Ovary (tissue), 9 donors: ENCODE measurements around the gene KCNMB1. TPM values are rescaled to one million over a fixed set of nuclear protein-coding genes. Genes with fewer than 3 reads are reported as not detected.
"Not testable (repeated sequence)": the region's sequence is repeated elsewhere in the genome, so short reads cannot be mapped to it uniquely, and the experiment has no call there.

Experiments
- DNase-seq, 5 donors: peaks; one replicate each; pipeline ENCODE4 v3.0.0-alpha.2; 2019 to 2020
- H3K27ac ChIP-seq, 2 donors: fragments of 200-600 bp; one replicate each; pipeline versions ENCODE4 v1.5.1 to v1.8.0; 2019 to 2022
- H3K27me3 ChIP-seq: fragments of 200-600 bp; one replicate; pipeline ENCODE4 v1.8.0; 2022
- H3K36me3 ChIP-seq: fragments of 200-600 bp; sonication (generic); one replicate; pipeline ENCODE4 v1.5.1; 2019
- H3K4me1 ChIP-seq: one replicate; pipeline ENCODE4 v1.8.1; 2013; ENCODE audit warnings: mild to moderate bottlenecking, moderate library complexity; ENCODE audit not compliant: insufficient read depth
- H3K4me3 ChIP-seq: fragments of 200-600 bp; sonication (generic); one replicate; pipeline ENCODE4 v1.5.1; 2017
- H3K9me3 ChIP-seq, 2 donors: fragments of 200-600 bp in 1 of 2; sonication (generic) in 1 of 2; one replicate each; pipeline versions ENCODE4 v1.5.1 to v1.8.1; 2013 to 2019; ENCODE audit warnings: mild to moderate bottlenecking in 1 of 2, moderate library complexity in 1 of 2
- EP300 ChIP-seq: sonication (generic); formaldehyde crosslinking; IDR thresholded peaks from one replicate; pipeline ENCODE4 v1.6.1; 2017; ENCODE audit warnings: antibody characterized with exemption
- POLR2A ChIP-seq: fragments of 450-650 bp; IDR thresholded peaks from one replicate; pipeline ENCODE4 v1.6.1; 2017; ENCODE audit warnings: antibody characterized with exemption, mild to moderate bottlenecking, moderate library complexity
- WGBS, 3 donors: extraction: QIAGEN DNeasy Blood & Tissue Kit in 1 of 3; methylation state at CpG; one replicate each; pipeline versions ENCODE4 v1.1.5 to v1.1.7; 2013 to 2017; 5-methylcytosine and 5-hydroxymethylcytosine counted together
- intact Hi-C, 4 donors: fragments of 100-400 bp; cut with DNase I; formaldehyde crosslinking; loops; one replicate each; pipeline versions ENCODE4 v1.11.0 to v1.15.1; 2022 to 2023
- polyA plus RNA-seq, 2 donors: library from polyadenylated mRNA; stranded (reverse); fragments of 200-250 nt in 1 of 2; fragments of 350-450 nt in 1 of 2; fragmentation: Illumina TruSeq in 1 of 2; extraction: RNeasy Lipid Tissue Mini Kit (QIAGEN cat#74804) in 1 of 2; gene quantifications; one replicate each; pipeline ENCODE4 v1.2.3, GENCODE V29; 2013 to 2014
- total RNA-seq, 7 donors: library from RNA; depleted of rRNA in 2 of 7; stranded (reverse); fragments of >200 nt in 2 of 7; fragmentation: NEBNext Ultra II Directional in 3 of 7; extraction: Animal tissue kit (Norgen Biotek cat#: 25700) in 3 of 7; gene quantifications; one replicate each; pipeline versions ENCODE4 v1.1.0 to v1.2.4, GENCODE V29; 2016 to 2023
- TF ChIP-seq, protein P1 (sequence below), 3 donors: fragments of 450-650 bp in 2 of 3; fragments of 200-600 bp in 1 of 3; IDR thresholded peaks; one replicate each; pipeline versions ENCODE4 v1.5.1 to v1.8.0; 2016 to 2022; ENCODE audit warnings: antibody characterized with exemption in 3 of 3, mild to moderate bottlenecking in 1 of 3
- donor health status: DM: no; HTN: no; CAD: no; lungs with moderate emphysema.
- donor health status: DM: no; HTN: no; CAD: no.
- donor health status: Bipolar disorder and iron deficiency.
- donor health status: DM: yes; HTN: yes; CAD: no.
- donor health status: DM: no; HTN: no; CAD: no.
- donor health status: DM: yes; HTN: yes; CAD: no.

The KCNMB1 gene
- total and polyA plus RNA-seq, 9 donors: 0.24 to 13.6 (median 2.7) TPM

DNA sequence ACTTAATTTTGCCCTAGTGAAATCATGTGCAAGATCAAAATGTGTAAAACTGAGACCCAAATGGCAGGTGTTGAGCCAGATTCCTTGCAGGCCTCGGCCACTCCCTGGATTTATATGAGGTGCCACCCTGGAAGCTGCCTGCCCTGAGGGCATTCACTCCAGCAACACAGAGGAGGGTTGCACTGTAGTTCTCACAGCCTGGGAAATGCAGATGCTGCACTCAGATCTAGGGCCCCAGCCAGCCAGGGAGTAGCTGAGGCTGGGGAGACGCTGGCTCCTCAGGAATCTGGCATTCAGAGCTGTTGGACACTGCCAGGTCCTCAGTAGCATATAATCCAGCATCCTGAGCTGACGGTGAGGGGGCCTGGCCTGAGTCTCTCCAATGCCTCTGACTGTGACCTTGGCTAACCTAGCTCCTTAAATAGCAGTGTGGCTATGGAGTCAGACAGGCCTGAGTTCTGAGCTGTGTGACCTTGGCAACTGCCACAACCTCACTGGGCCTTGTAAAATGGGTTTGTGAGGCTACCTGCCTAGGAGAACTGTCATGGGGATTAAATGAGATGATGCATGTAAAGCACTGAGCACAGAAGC lies 8.7 kb downstream of the KCNMB1 start:
- intact Hi-C loops: no loop called here
- Histone ChIP-seq H3K4me1 (no peaks in the 10 kb centered on the region), H3K36me3 (no peaks in the 10 kb centered on the region), H3K9me3 (no peaks in the 10 kb centered on the region), H3K4me3 (no peak overlapping the region), H3K27ac (no peak overlapping the region), H3K27me3 (no peaks in the 10 kb centered on the region)
- 58 to 70% (median 59%) methylated on average over 3 of the region's 3 CpGs for WGBS, 3 donors
- DNase-seq: no peak
- TF ChIP-seq POLR2A (no peak), EP300 (no peak)
- TF ChIP-seq, protein P1, sequence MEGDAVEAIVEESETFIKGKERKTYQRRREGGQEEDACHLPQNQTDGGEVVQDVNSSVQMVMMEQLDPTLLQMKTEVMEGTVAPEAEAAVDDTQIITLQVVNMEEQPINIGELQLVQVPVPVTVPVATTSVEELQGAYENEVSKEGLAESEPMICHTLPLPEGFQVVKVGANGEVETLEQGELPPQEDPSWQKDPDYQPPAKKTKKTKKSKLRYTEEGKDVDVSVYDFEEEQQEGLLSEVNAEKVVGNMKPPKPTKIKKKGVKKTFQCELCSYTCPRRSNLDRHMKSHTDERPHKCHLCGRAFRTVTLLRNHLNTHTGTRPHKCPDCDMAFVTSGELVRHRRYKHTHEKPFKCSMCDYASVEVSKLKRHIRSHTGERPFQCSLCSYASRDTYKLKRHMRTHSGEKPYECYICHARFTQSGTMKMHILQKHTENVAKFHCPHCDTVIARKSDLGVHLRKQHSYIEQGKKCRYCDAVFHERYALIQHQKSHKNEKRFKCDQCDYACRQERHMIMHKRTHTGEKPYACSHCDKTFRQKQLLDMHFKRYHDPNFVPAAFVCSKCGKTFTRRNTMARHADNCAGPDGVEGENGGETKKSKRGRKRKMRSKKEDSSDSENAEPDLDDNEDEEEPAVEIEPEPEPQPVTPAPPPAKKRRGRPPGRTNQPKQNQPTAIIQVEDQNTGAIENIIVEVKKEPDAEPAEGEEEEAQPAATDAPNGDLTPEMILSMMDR (IDR thresholded peaks at IDR 0.05): no peak

DNA sequence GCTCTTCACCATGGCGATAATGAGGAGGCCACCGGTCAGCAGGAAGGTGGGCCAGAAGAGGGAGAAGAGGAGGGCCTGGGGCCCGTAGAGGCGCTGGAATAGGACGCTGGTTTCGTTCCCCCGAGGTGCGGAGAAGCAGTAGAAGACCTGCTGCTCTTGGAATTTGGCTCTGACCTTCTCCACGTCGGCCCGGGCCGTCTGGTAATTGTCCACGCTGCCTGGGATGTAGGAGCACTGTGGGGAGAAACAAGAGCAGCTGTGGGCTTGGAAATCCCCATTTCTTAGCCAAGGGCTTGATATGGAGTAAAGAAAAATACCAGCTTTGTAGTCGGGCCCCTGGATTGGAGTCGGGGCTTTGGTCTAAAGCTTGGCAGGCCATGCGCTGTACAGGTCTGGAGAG lies 10.4 kb downstream of the KCNMB1 start:
- Histone ChIP-seq H3K27me3 (no peaks in the 10 kb centered on the region), H3K4me3 (no peak overlapping the region), H3K27ac (no peak overlapping the region), H3K36me3 (no peaks in the 10 kb centered on the region), H3K4me1 (no peaks in the 10 kb centered on the region), H3K9me3 (no peaks in the 10 kb centered on the region)
- WGBS, 3 donors: 82 to 95% (median 86%) methylated on average over 16 of the region's 16 CpGs
- TF ChIP-seq, protein P1 (IDR thresholded peaks at IDR 0.05): no peak
- TF ChIP-seq EP300 (no peak), POLR2A (no peak)
- intact Hi-C loops: no loop called here
- no peak for DNase-seq

DNA sequence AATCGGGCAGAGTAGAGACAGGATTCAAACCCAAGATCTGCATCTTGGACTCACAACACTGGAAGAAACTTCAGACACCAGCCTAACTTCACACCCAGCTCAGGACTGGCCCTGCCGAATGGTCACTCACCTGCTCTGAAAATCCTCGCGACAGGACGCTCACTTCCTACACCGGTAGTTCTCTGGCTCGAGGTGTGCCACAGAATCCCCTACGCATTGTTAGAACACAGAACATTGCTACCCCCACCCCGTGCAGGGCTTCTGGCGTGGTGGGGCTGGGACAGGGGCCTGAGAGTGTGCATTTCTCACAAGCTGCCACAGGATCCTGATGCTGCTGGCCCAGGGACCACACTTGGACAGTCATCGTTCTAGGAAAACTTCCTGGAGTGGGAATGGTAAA lies 12.1 kb downstream of the KCNMB1 start:
- intact Hi-C loops: no loop called here
- no peaks in the 10 kb centered on the region for H3K27me3 ChIP-seq
- no peak for DNase-seq
- WGBS, 3 donors: 92 to 93% (median 93%) methylated on average over 11 of the region's 11 CpGs
- no peak overlapping the region for H3K27ac ChIP-seq
- no peaks in the 10 kb centered on the region for H3K9me3 ChIP-seq
- no peaks in the 10 kb centered on the region for H3K4me1 ChIP-seq
- no peak overlapping the region for H3K4me3 ChIP-seq
- H3K36me3 ChIP-seq: no peaks in the 10 kb centered on the region
- TF ChIP-seq POLR2A: no peak

DNA sequence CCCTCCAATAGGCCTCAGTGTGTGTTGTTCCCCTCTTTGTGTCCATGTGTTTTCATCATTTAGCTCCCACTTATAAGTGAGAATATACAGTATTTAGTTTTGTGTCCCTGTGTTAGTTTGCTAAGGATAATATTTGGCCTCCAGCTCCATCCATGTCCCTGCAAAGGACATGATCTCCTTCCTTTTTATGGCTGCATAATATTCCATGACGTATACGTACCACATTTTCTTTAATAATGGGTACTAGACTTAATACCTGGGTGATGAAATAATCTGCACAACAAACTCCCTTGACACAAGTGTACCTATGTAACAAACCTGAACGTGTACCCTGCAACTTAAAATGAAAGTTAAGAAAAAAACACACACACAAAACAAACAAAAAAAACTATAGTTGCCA lies 12.6 kb downstream of the KCNMB1 start:
- 94 to 98% (median 98%) methylated on average over 3 of the region's 3 CpGs for WGBS, 3 donors
- DNase-seq: not testable (repeated sequence)

DNA sequence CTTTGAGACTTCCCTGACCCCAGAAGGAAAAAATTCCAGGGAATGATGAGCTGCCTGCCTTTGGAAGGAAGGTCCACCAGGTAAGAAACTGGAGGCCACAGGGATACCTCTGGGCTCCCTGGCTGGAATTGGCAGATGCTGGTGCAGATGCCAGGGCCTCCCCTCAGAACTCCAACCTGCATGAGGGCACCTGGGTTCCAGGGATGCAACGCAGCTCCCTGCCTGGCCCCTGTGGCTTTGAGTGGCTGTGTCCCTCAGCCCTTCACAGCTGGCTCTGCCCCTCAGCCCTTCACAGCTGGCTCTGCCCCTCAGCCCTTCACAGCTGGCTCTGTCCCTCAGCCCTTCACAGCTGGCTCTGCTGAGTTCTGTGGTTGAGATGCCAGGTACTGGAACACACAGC lies 13.9 kb downstream of the KCNMB1 start:
- H3K27ac ChIP-seq: no peak overlapping the region
- H3K27me3 ChIP-seq: no peaks in the 10 kb centered on the region
- DNase-seq: no peak
- H3K4me3 ChIP-seq: no peak overlapping the region
- WGBS, 3 donors: 83 to 100% (median 93%) methylated on average over 1 of the region's 1 CpG
- intact Hi-C loops: no loop called here
- H3K4me1 ChIP-seq: no peaks in the 10 kb centered on the region
- no peaks in the 10 kb centered on the region for H3K36me3 ChIP-seq
- H3K9me3 ChIP-seq: no peaks in the 10 kb centered on the region
- no peak for TF ChIP-seq POLR2A
- TF ChIP-seq, protein P1 (IDR thresholded peaks at IDR 0.05): no peak
- no peak for TF ChIP-seq EP300

More for the DNA sequence above, 12.6 kb downstream of the KCNMB1 start:
- H3K36me3 ChIP-seq, H3K4me3 ChIP-seq, H3K27me3 ChIP-seq, H3K4me1 ChIP-seq, H3K9me3 ChIP-seq, H3K27ac ChIP-seq, intact Hi-C loops: not testable (repeated sequence)
